ENCODE data around the gene MFSD11.
A peak's percentile ranks its signal among the peaks of the same experiment; 100 is the strongest.
"Not testable (repeated sequence)": the region's sequence is repeated elsewhere in the genome, so short reads cannot be mapped to it uniquely, and the experiment has no call there.

MFSD11 gene

DNA sequence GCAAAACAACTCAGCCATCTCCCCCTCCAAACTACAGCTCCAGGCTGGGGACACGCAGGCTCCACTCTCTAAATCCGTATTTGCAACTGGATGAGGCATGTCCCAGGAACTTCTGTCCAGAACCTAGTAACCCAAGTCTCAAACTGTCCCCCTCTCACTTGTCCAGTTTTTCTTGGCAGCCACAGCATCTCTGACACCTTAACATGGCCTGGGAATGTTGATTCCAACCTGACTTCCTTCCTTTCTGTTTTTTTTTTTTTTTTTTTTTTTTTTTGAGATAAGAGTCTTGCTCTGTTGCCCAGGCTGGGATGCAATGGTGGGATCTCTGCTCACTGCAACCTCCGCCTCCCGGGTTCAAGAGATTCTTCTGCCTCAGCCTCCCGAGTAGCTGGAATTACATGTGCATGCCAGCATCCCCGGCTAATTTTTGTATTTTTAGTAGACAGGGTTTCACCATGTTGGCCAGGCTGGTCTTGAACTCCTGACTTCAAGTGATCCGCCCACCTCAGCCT lies 39.4 kb upstream of the MFSD11 start:
- H3K4me1 ChIP-seq (ENCODE audit: control insufficient read depth in 1 of 2, insufficient read depth in 2 of 2, low read length in 2 of 2), result peaks cover 0 to 15% of the 10 kb centered on the region in 2 donors
- not testable (repeated sequence) for H3K36me3 ChIP-seq (ENCODE audit: control insufficient read depth in 1 of 2, insufficient read depth in 2 of 2, low read length in 2 of 2); H3K9me3 ChIP-seq (ENCODE audit: control insufficient read depth in 1 of 2, low read length in 2 of 2); H3K27me3 ChIP-seq (ENCODE audit: control insufficient read depth in 1 of 2, insufficient read depth in 2 of 2, low read length in 2 of 2); H3K4me3 ChIP-seq (ENCODE audit: low read depth in 1 of 2, low read length in 2 of 2); H3K9ac ChIP-seq (ENCODE audit: low read depth in 1 of 2, low read length in 2 of 2); H3K27ac ChIP-seq (ENCODE audit: low read depth, low read length)

DNA sequence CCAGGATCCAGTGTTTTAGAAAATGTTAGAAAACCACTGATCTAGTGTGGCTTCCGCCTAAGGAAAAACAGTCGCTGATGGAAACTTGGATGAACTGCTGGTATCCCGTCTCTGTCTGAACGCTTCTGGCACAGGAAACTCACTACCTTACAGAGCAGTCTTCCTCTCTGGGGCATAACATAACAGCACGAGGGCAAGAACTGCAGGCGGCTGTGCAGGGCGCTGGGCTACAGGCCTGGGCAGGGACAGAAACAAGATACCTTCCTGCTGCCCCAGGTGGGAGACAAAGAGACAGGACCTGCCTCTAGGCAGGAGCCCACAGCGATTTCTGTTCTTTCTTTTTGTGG lies 37.7 kb upstream of the MFSD11 start:
- Histone ChIP-seq H3K9ac (ENCODE audit: low read depth in 1 of 2, low read length in 2 of 2) (peak overlapping the region; percentile 35 to 47), H3K4me1 (ENCODE audit: control insufficient read depth in 1 of 2, insufficient read depth in 2 of 2, low read length in 2 of 2) (peaks cover 0 to 15% of the 10 kb centered on the region in 2 donors)

GRCh38 chr17:76700617-76701470 lies 37.1 kb upstream of the MFSD11 start:
- peak overlapping the region; percentile 35 to 47 for H3K9ac ChIP-seq (ENCODE audit: low read depth in 1 of 2, low read length in 2 of 2)
- no peaks in the 10 kb centered on the region for H3K27me3 ChIP-seq (ENCODE audit: control insufficient read depth in 1 of 2, insufficient read depth in 2 of 2, low read length in 2 of 2)
- no peaks in the 10 kb centered on the region for H3K9me3 ChIP-seq (ENCODE audit: control insufficient read depth in 1 of 2, low read length in 2 of 2)
- H3K27ac ChIP-seq (ENCODE audit: low read depth, low read length), result peak overlapping the region; percentile 74
- peaks cover 0 to 15% of the 10 kb centered on the region in 2 donors for H3K4me1 ChIP-seq (ENCODE audit: control insufficient read depth in 1 of 2, insufficient read depth in 2 of 2, low read length in 2 of 2)
- no peaks in the 10 kb centered on the region for H3K36me3 ChIP-seq (ENCODE audit: control insufficient read depth in 1 of 2, insufficient read depth in 2 of 2, low read length in 2 of 2)
- peak overlapping the region in 1 of 2 donors; percentile 5 for H3K4me3 ChIP-seq (ENCODE audit: low read depth in 1 of 2, low read length in 2 of 2)

More for the DNA sequence above, 37.7 kb upstream of the MFSD11 start:
- H3K36me3 ChIP-seq (ENCODE audit: control insufficient read depth in 1 of 2, insufficient read depth in 2 of 2, low read length in 2 of 2), result no peaks in the 10 kb centered on the region
- peak overlapping the region; percentile 74 for H3K27ac ChIP-seq (ENCODE audit: low read depth, low read length)
- no peak overlapping the region for H3K4me3 ChIP-seq (ENCODE audit: low read depth in 1 of 2, low read length in 2 of 2)
- no peaks in the 10 kb centered on the region for H3K27me3 ChIP-seq (ENCODE audit: control insufficient read depth in 1 of 2, insufficient read depth in 2 of 2, low read length in 2 of 2)
- no peaks in the 10 kb centered on the region for H3K9me3 ChIP-seq (ENCODE audit: control insufficient read depth in 1 of 2, low read length in 2 of 2)

GRCh38 chr17:76701471-76701967 lies 36.4 kb upstream of the MFSD11 start:
- Histone ChIP-seq H3K9ac (ENCODE audit: low read depth in 1 of 2, low read length in 2 of 2) (peak overlapping the region in 1 of 2 donors; percentile 35), H3K4me3 (ENCODE audit: low read depth in 1 of 2, low read length in 2 of 2) (no peak overlapping the region), H3K27me3 (ENCODE audit: control insufficient read depth in 1 of 2, insufficient read depth in 2 of 2, low read length in 2 of 2) (no peaks in the 10 kb centered on the region), H3K27ac (ENCODE audit: low read depth, low read length) (peak overlapping the region; percentile 18), H3K4me1 (ENCODE audit: control insufficient read depth in 1 of 2, insufficient read depth in 2 of 2, low read length in 2 of 2) (peaks cover 0 to 14% of the 10 kb centered on the region in 2 donors), H3K9me3 (ENCODE audit: control insufficient read depth in 1 of 2, low read length in 2 of 2) (no peaks in the 10 kb centered on the region), H3K36me3 (ENCODE audit: control insufficient read depth in 1 of 2, insufficient read depth in 2 of 2, low read length in 2 of 2) (no peaks in the 10 kb centered on the region)

DNA sequence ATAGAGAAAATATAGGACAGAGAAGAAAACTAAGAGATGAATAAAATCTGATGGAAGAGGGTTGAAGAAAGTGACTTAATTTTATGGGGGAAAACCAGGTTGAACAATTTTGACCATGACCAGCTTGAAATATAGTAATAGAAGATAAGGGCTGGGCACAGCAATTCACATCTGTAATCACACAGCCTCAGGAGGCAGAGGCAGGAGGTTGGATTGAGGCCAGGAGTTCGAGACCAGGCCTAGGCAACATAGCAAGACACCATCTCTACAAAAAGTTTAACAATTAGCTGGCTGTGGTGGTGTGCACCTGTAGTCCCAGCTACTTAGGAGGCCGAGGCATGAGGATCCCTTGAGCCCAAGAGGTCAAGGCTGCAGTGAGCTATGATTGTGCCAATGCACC lies 35.8 kb upstream of the MFSD11 start:
- Histone ChIP-seq H3K27me3 (ENCODE audit: control insufficient read depth in 1 of 2, insufficient read depth in 2 of 2, low read length in 2 of 2) (no peaks in the 10 kb centered on the region), H3K9ac (ENCODE audit: low read depth in 1 of 2, low read length in 2 of 2) (no peak overlapping the region), H3K9me3 (ENCODE audit: control insufficient read depth in 1 of 2, low read length in 2 of 2) (no peaks in the 10 kb centered on the region), H3K27ac (ENCODE audit: low read depth, low read length) (no peak overlapping the region), H3K4me1 (ENCODE audit: control insufficient read depth in 1 of 2, insufficient read depth in 2 of 2, low read length in 2 of 2) (peaks cover 0 to 8% of the 10 kb centered on the region in 2 donors), H3K4me3 (ENCODE audit: low read depth in 1 of 2, low read length in 2 of 2) (no peak overlapping the region), H3K36me3 (ENCODE audit: control insufficient read depth in 1 of 2, insufficient read depth in 2 of 2, low read length in 2 of 2) (no peaks in the 10 kb centered on the region)

DNA sequence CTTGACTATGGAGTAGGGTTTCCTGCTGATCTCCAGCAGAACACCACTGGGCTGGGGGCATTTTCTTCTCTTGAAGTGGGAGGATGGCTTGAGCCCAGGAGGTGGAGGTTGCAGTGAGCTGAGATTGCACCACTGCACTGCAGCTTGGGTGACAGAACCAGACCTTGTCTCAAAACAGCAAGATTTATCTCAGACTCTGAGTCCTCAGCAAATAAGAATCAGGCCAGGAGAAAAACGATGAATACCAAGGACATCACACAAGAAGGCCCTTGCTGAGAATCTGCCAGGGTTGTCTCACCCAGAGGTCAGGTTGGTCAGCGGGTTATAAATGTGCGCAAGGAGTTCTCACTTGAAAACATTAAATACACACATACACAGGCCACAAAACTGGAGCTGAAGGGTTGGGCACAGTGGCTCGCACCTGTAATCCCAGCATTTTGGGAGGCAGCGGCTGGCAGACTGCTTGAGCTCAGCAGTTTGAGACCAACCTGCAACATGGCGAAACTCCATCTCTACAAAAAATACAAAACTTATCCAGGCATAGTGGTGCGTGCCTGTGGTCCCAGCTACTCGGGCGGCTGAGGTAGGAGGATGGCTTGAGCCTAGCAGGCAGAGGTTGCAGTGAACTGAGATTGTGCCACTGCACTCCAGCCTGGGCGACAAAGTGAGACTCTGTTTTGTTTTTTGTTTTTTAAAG lies 34.8 kb upstream of the MFSD11 start:
- Histone ChIP-seq H3K9ac (ENCODE audit: low read depth in 1 of 2, low read length in 2 of 2) (no peak overlapping the region), H3K9me3 (ENCODE audit: control insufficient read depth in 1 of 2, low read length in 2 of 2) (no peaks in the 10 kb centered on the region), H3K27me3 (ENCODE audit: control insufficient read depth in 1 of 2, insufficient read depth in 2 of 2, low read length in 2 of 2) (no peaks in the 10 kb centered on the region), H3K36me3 (ENCODE audit: control insufficient read depth in 1 of 2, insufficient read depth in 2 of 2, low read length in 2 of 2) (no peaks in the 10 kb centered on the region), H3K27ac (ENCODE audit: low read depth, low read length) (no peak overlapping the region), H3K4me3 (ENCODE audit: low read depth in 1 of 2, low read length in 2 of 2) (no peak overlapping the region), H3K4me1 (ENCODE audit: control insufficient read depth in 1 of 2, insufficient read depth in 2 of 2, low read length in 2 of 2) (peaks cover 4 to 8% of the 10 kb centered on the region in 2 donors)

DNA sequence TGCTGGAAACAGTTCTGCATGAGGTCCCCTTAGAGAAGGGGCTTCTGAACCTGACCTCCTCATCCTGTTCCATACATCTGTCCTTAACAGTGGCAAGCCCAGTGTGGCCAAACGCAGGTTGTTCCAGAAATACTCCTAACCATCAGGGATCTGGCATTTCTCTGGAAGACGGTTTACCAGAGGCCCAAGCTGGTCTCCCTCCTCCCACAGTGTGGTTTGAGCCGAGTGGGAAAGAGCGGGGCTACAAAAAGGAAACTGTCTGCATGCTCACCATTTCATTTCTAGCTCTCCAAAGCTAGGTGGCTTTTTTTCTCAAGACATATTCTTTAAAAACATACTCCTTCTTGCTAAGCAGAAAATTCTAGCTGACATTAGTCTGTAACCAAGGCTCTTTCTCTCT lies 33.1 kb upstream of the MFSD11 start:
- peaks cover 4 to 12% of the 10 kb centered on the region in 2 donors for H3K4me1 ChIP-seq (ENCODE audit: control insufficient read depth in 1 of 2, insufficient read depth in 2 of 2, low read length in 2 of 2)
- no peak overlapping the region for H3K27ac ChIP-seq (ENCODE audit: low read depth, low read length)
- H3K9me3 ChIP-seq (ENCODE audit: control insufficient read depth in 1 of 2, low read length in 2 of 2), result no peaks in the 10 kb centered on the region
- no peaks in the 10 kb centered on the region for H3K36me3 ChIP-seq (ENCODE audit: control insufficient read depth in 1 of 2, insufficient read depth in 2 of 2, low read length in 2 of 2)
- H3K27me3 ChIP-seq (ENCODE audit: control insufficient read depth in 1 of 2, insufficient read depth in 2 of 2, low read length in 2 of 2), result no peaks in the 10 kb centered on the region
- no peak overlapping the region for H3K9ac ChIP-seq (ENCODE audit: low read depth in 1 of 2, low read length in 2 of 2)
- no peak overlapping the region for H3K4me3 ChIP-seq (ENCODE audit: low read depth in 1 of 2, low read length in 2 of 2)

DNA sequence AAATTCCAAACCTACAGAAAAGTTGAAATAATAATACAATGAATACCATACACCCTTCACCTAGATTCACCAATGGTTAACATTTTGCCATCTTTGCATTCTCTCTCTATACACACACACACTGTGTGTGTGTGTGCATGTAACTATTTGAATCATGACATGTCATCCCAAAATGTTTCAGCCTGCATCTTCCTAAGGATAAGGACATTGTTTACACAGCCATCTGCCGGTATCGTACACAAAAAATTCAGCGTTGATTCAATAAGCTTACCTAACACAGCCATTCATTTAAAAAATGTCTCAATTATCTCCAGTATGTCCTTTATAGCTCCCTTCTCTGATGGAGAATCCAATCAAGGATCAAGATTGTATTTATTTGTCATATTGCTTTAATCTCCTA lies 31.1 kb upstream of the MFSD11 start:
- H3K36me3 ChIP-seq (ENCODE audit: control insufficient read depth in 1 of 2, insufficient read depth in 2 of 2, low read length in 2 of 2), result no peaks in the 10 kb centered on the region
- H3K27me3 ChIP-seq (ENCODE audit: control insufficient read depth in 1 of 2, insufficient read depth in 2 of 2, low read length in 2 of 2), result no peaks in the 10 kb centered on the region
- H3K4me3 ChIP-seq (ENCODE audit: low read depth in 1 of 2, low read length in 2 of 2), result no peak overlapping the region
- peaks cover 12 to 13% of the 10 kb centered on the region in 2 donors for H3K4me1 ChIP-seq (ENCODE audit: control insufficient read depth in 1 of 2, insufficient read depth in 2 of 2, low read length in 2 of 2)
- no peak overlapping the region for H3K9ac ChIP-seq (ENCODE audit: low read depth in 1 of 2, low read length in 2 of 2)
- no peaks in the 10 kb centered on the region for H3K9me3 ChIP-seq (ENCODE audit: control insufficient read depth in 1 of 2, low read length in 2 of 2)
- no peak overlapping the region for H3K27ac ChIP-seq (ENCODE audit: low read depth, low read length)

GRCh38 chr17:76707985-76708807 lies 29.7 kb upstream of the MFSD11 start:
- H3K36me3 ChIP-seq (ENCODE audit: control insufficient read depth in 1 of 2, insufficient read depth in 2 of 2, low read length in 2 of 2), result peaks cover 0 to 8% of the 10 kb centered on the region in 2 donors
- H3K4me1 ChIP-seq (ENCODE audit: control insufficient read depth in 1 of 2, insufficient read depth in 2 of 2, low read length in 2 of 2), result peaks cover 12 to 13% of the 10 kb centered on the region in 2 donors
- no peak overlapping the region for H3K4me3 ChIP-seq (ENCODE audit: low read depth in 1 of 2, low read length in 2 of 2)
- H3K27ac ChIP-seq (ENCODE audit: low read depth, low read length), result peak overlapping the region; percentile 50
- peak overlapping the region in 1 of 2 donors; percentile 17 for H3K9ac ChIP-seq (ENCODE audit: low read depth in 1 of 2, low read length in 2 of 2)
- no peaks in the 10 kb centered on the region for H3K9me3 ChIP-seq (ENCODE audit: control insufficient read depth in 1 of 2, low read length in 2 of 2)
- no peaks in the 10 kb centered on the region for H3K27me3 ChIP-seq (ENCODE audit: control insufficient read depth in 1 of 2, insufficient read depth in 2 of 2, low read length in 2 of 2)

All from duodenal mucosa (tissue), 2 donors.